ENCODE measurements around the gene ANXA11.
"Not testable (repeated sequence)": the region's sequence is repeated elsewhere in the genome, so short reads cannot be mapped to it uniquely, and the experiment has no call there.

DNA sequence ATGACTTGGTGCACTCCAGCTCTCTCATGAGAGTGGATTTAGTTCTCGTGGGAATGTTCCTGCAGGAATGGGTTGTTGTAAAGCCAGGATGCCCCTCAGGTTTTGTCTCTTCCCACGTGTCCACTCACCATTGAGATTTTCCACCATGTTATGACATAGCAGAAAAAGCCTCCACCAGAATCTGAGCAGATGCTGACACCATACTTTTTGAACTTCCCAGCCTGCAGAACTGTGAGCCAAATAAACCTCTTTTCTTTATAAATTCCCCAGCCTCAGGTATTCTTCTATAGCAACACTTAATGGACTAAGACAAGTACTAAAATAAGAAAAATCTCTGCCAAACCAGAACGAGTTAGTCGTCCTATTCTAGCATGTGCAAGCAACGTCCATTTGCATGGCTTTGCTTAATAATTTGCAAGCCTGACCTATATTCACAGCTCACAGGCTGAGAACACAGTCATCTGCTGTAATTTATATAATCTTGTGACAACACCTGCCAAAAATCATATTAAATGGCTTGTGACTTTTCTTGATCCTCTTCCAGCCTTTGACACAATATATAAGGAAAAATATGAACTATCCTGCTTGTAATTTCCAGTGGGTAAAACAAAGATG is 9.1 kb upstream of the ANXA11 start:
- not testable (repeated sequence) for TF ChIP-seq POLR2A (IDR thresholded peaks at IDR 0.05; ENCODE audit: low read length); GATA1 (IDR thresholded peaks at IDR 0.05; ENCODE audit: low read depth, low read length)
